Stimulated activated CD4-positive, alpha-beta T cell treated with anti-CD3 and anti-CD28 coated beads, Interleukin-12 subunit alpha, Interleukin-12 subunit beta, amount 100 ng/mL, for 24 hours (primary cell): ENCODE results near the gene SAMD10.
"Not testable (repeated sequence)": the region's sequence is repeated elsewhere in the genome, so short reads cannot be mapped to it uniquely, and the experiment has no call there.

ENCODE experiments used
- DNase-seq, 2 experiments: peaks; one replicate each; pipeline ENCODE4 v3.0.0-alpha.2; 2020; ENCODE audit warnings: low read depth in 2 of 2

The SAMD10 gene

GRCh38 chr20:64001607-64002011, 22.2 kb upstream of the SAMD10 start:
- DNase-seq, result no peak

GRCh38 chr20:64000906-64001305, 21.5 kb upstream of the SAMD10 start:
- no peak for DNase-seq

GRCh38 chr20:63982937-63983336, 3.5 kb upstream of the SAMD10 start:
- no peak for DNase-seq

DNA sequence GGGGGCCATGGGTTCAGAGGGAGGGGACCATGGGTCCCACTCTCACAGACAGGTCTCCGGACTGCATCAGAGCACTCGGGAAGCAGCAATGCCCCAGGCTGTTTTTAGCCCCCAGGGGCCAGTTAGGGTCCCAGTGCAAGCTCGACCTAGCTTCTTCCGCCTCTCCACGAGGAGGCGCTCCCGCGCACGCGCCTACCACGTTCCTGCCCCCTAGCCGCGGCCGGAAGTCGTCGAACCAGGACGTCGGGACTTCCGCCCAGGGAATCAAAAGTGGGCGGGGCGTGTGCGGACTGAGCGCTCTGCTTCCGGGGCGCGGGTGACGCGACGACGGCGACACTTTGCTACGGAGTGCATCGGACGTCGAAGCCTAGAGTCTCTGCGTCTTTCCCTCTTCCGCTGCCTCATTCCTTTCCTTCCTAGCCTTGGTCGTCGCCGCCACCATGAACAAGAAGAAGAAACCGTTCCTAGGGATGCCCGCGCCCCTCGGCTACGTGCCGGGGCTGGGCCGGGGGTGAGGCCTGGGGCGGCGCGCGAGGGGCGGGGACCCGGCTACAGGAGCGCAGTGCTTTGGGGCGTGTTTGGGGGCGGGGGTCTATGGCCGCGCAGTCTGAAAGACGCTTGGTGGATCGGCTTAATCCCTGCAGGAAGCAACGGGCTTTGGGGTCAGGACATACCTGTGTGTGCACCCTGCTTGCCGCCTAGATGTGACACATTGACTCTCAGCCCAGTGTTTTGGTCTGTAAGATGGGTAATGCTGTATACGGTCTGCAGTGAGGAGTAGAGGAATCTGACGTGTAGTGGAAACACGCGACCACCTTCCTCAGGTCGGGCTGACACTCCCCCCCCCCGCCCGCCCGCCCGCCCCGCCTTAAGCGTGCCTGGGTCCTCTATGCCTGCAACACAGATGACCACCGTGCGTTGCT, 1.6 kb upstream of the SAMD10 start, which contains the start of gene PRPF6:
Gene PRPF6 (plus strand): TSS at position 327 of the 923 bp plus-strand sequence. CDS start 114 bp downstream, at position 441.
- DNase-seq, result peak; percentile 90 to 91

DNA sequence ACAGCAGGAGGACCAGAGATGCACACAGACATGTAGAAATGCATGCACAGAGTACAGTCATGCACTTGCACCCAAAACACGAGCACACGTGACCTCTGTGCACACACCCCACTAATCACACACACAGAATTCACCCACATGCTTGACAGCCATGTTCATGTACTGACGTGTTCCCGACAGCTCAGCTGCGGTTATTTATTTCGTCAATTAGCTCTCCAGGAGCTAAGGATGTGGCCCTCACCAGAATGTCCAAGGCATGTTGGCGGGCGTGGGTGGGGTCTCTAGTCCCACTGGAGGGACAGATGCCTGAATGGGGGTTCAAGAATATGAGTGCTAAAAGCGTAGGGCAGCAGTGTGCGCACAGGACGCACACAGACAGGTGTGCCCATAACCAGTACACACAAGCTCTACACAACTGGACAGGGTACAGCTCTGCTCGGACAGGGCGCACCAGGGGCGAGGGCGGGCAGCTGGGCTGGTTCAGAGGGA, 919 bp upstream of the SAMD10 start:
- no peak for DNase-seq

DNA sequence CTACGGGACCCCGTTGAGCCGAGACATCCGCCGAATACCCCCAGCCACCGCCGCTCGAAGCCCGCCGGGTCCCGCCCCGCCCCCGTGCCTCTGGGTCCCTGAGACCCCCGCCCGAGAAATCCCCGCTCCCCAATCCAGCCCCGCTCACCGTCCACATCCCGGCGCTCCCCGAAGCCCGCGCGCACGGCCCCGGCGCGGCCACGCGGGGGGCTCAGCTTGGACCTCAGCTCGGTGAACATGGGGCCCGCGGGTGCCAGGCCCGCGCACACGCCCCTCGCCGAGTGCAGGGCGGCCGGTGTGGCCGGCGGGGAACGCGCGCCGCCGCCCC, 249 bp downstream of the SAMD10 start:
- no peak for DNase-seq

GRCh38 chr20:63978319-63979228, 868 bp downstream of the SAMD10 start:
- DNase-seq, result peak; percentile 34 to 70

- peak; percentile 41 to 59 for DNase-seq
Observed at GRCh38 chr20:63977739-63978276, 1.6 kb downstream of the SAMD10 start.

- DNase-seq, result no peak
Observed at GRCh38 chr20:63976980-63977738, 2.3 kb downstream of the SAMD10 start.

GRCh38 chr20:63976511-63976910, 2.9 kb downstream of the SAMD10 start:
- DNase-seq, result not testable (repeated sequence)

GRCh38 chr20:63974402-63975200, 4.8 kb downstream of the SAMD10 start:
- no peak for DNase-seq

DNA sequence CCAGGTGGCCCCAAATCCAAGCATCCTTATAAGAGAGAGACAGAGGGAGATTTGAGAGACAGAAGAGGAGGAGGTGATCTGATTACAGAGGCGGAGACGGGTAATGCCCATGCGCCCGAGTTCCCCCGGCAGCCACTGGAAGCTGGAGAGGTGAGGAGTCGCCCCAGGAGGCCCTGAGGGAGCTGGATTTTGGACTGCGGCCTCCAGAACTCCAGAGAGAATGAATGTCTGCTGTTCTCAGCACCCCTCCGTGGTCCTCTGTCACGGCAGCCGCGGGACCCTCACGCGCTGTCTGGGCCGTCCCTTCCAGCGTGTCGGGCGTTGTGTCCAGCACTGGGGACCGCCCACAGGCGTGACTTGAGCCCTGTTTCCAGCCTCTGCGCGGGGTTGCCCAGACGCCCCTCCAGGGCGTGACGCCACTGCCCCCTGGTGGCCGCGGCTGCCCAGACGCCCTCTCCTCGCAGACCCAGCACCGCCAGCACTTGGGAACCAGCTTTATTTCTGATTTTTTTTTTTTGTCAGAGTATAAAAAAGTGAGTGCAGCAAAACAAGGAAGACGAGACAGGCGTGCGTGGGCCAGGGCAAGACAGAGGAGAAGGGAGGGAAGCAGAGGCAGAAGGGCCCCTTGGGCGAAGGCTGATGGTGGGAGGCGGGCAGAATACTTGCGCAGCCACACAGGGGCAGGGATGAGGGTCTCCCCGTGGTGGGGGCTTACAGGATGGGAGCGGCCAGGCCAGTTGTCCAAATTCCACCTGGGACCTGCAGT, 5.6 kb downstream of the SAMD10 start:
- peak; percentile 45 to 71 for DNase-seq

DNA sequence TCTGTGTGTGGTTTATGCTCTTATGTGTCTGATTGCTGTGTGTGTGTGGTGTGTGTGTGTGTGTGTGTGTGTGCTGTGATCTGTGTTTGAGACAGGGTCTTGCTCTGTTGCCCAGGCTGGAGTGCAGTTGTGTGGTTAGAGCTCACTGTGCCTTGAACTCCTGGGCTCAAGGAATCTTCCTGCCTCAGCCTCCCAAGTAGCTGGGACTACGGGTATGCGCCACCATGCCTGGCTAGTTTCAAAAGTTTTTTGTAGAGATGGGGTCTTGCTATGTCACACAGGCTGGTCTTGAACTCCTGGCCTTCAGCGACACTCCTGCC, 6.3 kb downstream of the SAMD10 start:
- no peak for DNase-seq

- no peak for DNase-seq
Observed at GRCh38 chr20:63972312-63973159, 6.9 kb downstream of the SAMD10 start.

DNA sequence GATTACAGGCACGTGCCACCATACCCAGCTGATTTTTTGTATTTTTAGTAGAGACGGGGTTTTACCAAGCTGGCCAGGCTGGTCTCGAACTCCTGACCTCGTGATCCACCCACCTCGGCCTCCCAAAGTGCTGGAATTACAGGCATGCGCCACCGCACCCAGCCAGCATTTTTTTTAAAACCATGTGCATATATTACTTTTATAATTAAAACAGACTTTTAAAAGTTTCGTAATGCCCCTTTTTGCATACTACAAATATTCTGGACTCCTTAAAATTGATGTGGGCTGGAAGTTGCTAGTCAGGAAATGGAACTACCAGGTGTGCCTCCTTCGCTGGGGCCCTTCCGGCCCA, 7.5 kb downstream of the SAMD10 start:
- not testable (repeated sequence) for DNase-seq

DNA sequence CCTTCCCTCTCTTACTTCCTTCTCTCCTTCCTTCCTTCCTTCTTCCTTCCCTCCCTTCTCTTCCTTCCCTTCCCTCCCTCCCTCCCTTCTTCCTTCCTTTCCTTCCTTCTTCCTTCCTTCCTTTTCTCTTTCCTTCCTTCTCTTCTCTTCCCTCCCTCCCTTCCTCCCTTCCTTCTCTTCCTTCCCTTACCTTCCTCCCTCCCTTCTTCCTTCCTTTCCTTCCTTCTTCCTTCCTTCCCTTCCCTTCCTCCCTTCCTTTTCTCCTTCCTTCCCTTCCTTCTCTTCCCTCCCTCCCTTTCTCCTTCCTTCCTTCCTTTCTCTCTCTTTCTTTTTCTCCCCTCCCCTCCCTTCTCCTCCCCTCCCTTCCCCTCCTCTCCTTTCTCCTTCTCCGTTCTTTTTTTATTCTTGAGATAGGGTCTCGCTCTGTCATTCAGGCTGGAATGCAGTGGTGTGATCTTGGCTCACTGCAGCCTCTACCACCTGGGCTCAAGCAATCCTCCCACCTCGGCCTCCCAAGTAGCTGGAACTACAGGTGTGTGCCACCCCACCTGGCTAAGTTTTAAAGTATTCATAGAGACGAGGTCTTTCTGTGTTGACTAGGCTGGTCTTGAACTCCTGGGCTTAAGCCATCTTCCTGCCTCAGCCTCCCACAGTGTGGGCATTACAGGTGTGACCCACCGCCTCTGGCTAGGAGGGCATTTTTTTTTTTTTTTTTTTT, 8.6 kb downstream of the SAMD10 start:
- DNase-seq, result no peak

- peak in 1 of 2 experiments; percentile 59 for DNase-seq
Observed at GRCh38 chr20:63969838-63970713, 9.4 kb downstream of the SAMD10 start, which contains the start of gene ZNF512B. ZNF512B (minus strand) TSS chr20:63969930; CDS start chr20:63967950, 1,980 bp downstream.
